HG03045 (cell line): Measurements from ENCODE around the gene POLR1D.
"Not testable (repeated sequence)": the region's sequence is repeated elsewhere in the genome, so short reads cannot be mapped to it uniquely, and the experiment has no call there.

Source experiments
- ATAC-seq: cut with Tn5 transposase; IDR thresholded peaks from one replicate; pipeline ENCODE4 v1.9.1; 2021; ENCODE audit warnings: mild to moderate bottlenecking, moderate library complexity; ENCODE audit not compliant: unreplicated experiment

Gene POLR1D

DNA sequence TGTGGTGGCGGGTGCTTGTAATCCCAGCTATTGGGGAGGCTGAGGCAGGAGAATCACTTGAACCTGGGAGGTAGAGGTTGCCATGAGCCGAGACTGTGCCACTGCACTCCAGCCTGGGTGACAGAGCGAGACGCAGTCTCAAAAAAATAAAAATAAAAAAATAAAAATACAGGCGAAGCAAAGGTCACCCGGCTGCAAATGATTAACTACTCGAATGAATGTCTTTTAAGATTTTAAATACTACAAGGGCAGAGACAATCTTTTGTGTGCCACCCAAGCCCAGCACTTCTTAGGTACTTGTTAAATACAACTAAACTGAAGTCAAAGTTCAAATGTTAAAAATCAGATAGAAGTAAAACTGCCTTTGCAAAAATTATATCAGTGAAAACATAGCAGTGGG lies 8.1 kb upstream of the POLR1D start:
- no peak for ATAC-seq

DNA sequence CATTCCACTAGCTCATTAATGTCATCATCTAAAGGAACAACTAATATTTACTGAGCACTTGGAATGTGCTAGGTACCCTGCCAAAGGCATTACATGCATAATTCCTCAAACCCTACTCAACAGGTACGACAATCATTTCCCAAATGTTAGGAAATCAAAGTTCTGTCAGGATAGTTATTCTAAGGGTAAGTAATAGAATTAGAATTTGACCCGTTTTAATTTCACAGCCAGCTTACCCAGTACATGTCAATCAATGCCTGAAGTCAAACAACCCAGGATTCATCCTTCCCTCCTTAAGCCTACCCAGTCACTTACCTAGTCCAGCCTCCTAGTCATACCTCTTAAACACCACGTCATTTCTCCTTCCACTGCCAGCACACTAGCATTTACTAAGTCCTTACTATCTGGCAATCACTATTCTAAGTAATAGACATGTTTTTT lies 3.8 kb upstream of the POLR1D start:
- ATAC-seq: no peak

GRCh38 chr13:27619093-27619727 lies 2.5 kb upstream of the POLR1D start:
- no peak for ATAC-seq

DNA sequence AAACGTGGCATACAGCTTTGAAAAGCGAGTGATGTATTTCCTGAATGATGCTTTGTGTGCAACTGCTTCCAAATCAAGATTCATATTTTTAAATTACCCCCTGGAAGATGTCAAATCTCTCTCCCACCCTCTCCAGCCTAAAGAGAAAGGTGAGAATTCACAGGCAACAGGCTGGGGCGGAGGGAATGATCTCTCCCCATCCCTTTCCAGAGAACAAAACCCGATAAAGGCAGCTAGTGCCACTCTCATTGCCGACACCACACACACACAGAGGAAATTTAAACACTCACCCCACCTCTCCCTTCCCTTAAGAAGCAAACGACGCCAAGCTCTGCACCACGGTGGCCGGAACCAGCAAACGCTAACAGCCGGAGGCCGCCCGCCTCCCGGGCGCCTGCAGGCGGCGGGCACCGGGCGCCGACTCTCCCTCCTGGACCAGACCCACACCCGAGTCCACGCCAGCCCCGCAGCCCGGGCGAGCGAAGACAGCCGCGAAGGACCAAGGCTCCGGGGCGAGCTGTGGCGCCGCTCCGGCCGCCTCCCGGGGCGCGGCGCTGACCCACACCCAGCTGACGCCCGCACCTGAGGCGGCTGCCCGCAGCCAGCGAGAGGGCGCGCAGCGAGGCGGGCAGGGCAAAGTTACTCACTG lies 1.8 kb upstream of the POLR1D start:
- peak; percentile 33 for ATAC-seq

- peak; percentile 90 for ATAC-seq
These were observed 1.1 kb upstream of the POLR1D start, which contains the start of gene LNX2 for GRCh38 chr13:27620377-27621115. LNX2 (minus strand) TSS chr13:27620529; CDS start chr13:27581703, 38,826 bp downstream.

GRCh38 chr13:27621116-27621365 lies 651 bp upstream of the POLR1D start:
- no peak for ATAC-seq

DNA sequence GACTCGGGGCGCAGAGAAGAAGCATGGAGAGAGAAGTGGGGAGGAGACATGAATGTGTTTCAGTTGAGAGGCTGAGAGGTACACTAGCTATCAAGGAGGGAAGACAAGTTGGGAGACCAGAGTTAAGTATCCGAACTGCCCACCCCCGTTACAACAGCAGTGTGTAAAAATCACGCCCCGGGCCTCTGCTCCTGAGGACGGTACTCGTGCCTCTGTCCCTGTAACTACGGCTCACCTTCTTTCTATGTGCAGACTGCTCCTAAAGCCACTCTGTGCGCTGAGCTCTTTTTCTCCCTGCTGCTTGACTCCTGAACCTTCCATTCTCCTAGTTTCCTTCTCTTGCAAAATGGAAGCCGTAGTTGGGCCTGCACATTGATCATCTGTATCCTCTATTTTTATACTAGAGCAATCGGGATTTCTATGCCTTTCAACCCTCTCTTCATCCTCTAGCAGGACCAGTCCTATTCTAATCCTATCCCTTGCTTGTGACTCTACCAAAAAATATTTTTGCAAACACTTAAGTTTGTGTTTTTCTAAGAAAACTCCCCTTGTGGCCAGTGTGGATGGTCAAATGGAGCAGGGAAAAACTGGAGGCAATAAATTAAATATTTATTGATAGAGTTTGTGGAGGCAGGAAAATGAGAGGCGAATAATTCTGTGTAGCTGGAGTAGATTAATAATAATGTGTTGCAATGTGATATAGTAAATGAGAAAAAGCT lies 569 bp downstream of the POLR1D start:
- ATAC-seq: no peak

GRCh38 chr13:27622881-27623280 lies 1.2 kb downstream of the POLR1D start:
- no peak for ATAC-seq

DNA sequence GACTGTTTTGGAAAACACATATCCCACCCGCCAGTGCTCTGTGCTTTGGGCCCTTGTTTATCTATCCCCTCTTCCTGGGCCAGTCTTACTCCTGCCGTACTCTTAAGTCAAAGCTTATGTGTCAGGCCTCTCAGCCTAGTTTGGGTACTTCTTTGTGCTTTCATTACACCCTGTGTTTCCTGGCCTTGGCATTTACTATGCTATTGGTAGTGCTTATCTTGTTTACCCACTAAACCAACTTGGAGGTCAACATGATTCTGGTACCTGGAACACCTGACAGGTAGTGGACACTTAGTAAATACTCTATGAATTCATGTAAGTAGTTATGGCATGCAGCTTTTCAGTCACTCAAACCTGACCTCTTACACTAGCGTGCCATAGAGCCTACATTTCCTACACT lies 2.4 kb downstream of the POLR1D start:
- ATAC-seq: no peak

DNA sequence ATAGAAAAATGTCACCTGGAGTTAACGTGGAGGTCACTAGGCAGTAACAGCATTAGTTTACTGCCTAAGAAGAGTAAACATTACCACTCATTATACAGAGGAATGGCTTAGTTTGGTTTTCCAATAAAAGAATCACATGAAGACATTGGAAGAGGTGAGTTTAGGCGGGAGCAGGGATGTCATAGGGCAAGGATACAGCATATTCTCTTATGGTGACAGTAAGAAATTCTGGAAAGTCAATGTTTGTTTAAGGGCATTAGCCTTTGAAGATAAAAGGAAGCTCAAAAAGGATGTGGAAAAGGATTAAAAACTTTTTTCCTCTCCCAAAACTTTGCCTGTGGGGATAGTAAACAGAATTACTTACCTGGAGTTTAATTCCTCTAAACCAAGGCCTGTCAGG lies 4.1 kb downstream of the POLR1D start:
- ATAC-seq: no peak

- no peak for ATAC-seq
These were observed 5.7 kb downstream of the POLR1D start for GRCh38 chr13:27627380-27627779.

GRCh38 chr13:27628081-27628480 lies 6.4 kb downstream of the POLR1D start:
- no peak for ATAC-seq

DNA sequence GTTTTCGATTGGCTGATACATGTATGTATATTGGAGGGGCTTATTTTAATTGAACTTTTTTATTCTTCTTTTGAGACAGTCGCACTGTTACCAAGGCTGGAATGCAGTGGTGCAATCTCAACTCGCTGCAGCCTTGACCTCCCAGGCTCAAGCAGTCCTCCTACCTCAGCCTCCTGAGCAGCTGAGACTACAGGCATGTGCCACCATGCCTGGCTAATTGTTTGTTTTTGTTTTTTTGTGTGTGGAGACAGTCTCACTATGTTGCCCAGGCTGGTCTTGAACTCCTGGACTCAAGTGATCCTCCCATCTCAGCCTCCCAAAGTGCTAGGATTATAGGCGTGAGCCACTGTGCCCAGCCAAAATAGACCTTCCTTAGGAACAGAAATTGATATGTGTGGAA lies 7.1 kb downstream of the POLR1D start:
- not testable (repeated sequence) for ATAC-seq

DNA sequence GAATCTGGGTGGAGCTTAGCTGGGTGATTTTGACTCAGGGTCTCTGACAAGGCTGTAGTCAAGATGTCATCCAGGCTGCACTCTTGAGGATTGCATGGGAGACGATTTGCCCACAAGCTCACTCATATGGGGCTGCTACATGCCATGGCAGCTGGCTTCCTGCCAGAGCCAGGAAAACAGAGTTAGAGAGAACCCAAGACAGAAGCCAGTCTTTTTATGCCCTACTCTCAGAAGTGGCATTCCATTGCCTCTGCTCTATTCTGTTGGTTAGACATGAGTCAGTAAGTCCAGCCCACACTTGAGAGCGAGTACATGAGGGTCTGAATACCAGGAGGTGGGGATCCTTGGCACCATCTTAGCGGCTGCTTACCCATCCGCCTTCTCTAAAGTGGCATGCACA lies 9.5 kb downstream of the POLR1D start:
- ATAC-seq: no peak

DNA sequence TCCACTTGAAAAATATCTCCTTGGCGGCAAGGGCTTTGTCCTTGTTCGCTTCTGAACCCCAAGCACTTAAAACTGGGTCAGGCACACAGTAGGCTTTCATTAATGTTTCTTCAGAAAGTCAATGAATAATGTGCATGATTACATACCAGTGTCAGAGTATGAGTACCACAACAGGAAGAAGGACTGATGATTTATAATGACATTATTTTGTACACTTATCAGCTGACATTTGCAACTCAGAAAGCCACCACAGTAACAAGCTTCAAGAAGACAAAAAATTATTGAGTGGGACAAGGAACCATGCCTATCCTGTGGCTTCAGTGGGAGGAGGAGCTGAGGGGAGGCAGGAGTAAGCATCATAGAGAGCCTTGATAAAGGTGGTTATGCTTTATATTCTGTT lies 10.0 kb downstream of the POLR1D start:
- no peak for ATAC-seq

DNA sequence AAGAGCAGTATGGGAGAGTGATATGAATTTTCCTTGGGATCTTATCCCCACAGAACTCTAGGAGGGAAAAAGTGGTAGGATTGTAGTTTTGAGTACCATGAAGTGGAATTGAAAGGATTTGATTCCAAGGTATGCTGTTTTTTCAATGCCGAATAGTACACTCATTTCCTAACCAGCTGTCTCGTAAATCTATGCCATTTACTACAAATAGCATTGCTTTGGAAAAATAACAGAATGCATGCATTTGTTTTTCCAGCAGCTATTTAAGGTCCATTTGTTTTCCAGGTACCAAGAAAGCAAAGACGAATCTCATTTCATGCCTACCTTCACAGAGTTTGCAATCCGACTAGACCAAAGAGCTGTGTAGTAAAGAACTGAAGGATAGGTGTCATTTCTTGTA lies 10.5 kb downstream of the POLR1D start:
- no peak for ATAC-seq

DNA sequence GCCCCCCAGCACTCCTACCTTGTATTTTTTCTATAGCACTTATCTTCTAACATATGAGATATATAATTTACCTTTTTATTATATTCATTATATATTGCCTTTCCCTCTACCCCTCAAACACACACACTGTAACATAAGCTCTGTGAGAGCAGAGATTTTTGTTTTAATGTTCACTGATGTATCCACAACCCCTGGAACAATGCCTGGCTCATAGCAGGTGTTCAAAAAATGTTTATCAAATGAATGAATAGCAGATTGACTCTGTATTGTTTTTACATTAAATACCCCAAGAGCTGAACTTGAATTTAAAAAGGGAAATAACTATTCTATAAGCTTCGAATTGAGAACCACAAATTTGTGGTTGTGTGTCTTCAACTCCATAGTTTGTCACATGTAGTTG lies 11.0 kb downstream of the POLR1D start:
- ATAC-seq: no peak

DNA sequence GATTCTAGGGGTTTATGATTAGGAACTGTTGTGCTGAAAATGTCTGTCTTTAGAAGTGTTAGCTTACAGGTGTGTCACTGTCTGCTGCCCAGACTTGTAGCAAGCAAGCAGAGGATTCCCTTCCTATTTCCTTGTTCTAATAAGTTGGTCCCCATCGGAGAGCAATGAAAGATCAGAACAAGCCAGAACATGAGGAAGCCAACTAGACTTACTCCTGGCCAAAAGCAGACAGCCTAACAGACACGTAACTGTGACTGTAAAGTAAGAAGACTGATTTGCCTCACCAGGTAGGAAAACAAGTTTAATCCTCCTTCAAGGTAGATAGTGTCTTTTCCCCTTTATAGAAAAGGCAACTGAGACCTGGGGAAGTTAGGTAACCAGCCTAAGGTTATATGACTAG lies 12.5 kb downstream of the POLR1D start:
- no peak for ATAC-seq

- ATAC-seq: no peak
These were observed 13.1 kb downstream of the POLR1D start for GRCh38 chr13:27634791-27635190.

GRCh38 chr13:27635266-27635665 lies 13.6 kb downstream of the POLR1D start:
- ATAC-seq: no peak

GRCh38 chr13:27636589-27637288 lies 15.0 kb downstream of the POLR1D start:
- no peak for ATAC-seq
